ENCODE measurements around the gene ACHE.
A peak's percentile ranks its signal among the peaks of the same experiment; 100 is the strongest.
"Not testable (repeated sequence)": the region's sequence is repeated elsewhere in the genome, so short reads cannot be mapped to it uniquely, and the experiment has no call there.

Gene ACHE

GRCh38 chr7:100861616-100861985 lies 34.1 kb downstream of the ACHE start:
- DNase-seq (ENCODE audit: low read depth) = no peak

- DNase-seq (ENCODE audit: low read depth) = no peak
These were observed 34.7 kb downstream of the ACHE start for GRCh38 chr7:100860702-100861615.

GRCh38 chr7:100859856-100860255 lies 35.8 kb downstream of the ACHE start:
- DNase-seq (ENCODE audit: low read depth) = no peak

- DNase-seq (ENCODE audit: low read depth) = no peak
These were observed 38.8 kb downstream of the ACHE start for GRCh38 chr7:100856871-100857282.

DNA sequence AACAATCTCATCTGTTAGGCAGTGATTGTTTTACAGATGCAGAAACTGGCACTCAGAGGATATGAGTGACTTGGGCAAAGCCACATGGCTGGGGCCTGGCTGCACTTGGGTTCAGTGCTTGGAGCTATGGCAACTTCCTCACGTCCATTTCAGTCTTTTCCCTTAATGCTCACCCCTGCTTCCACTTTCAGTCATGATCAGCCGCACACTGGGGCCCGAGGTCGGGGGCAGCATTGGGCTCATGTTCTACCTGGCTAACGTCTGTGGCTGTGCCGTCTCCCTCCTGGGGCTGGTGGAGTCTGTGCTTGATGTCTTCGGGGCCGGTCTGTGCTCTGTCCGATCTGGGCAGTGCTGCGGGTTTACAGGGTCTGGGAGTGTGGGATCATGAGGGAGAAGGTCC lies 40.2 kb downstream of the ACHE start:
- DNase-seq (ENCODE audit: low read depth) = no peak

DNA sequence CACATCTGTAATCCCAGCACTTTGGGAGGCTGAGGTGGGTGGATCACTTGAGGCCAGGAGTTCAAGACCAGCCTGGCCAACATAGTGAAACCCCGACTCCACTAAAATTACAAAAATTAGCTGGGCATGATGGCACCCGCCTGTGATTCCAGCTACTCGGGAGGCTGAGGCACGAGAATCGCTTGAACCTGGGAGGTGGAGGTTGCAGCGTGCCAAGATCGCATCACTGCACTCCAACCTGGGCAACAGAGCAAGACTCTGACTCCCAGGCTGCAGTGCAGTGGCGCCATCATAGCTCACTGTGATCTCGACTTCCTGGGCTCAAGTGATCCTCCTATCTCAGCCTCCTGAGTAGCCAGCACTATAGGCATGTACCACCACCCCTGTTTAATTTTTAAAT lies 40.8 kb downstream of the ACHE start:
- not testable (repeated sequence) for DNase-seq (ENCODE audit: low read depth)

- no peak for DNase-seq (ENCODE audit: low read depth)
These were observed 41.4 kb downstream of the ACHE start for GRCh38 chr7:100854146-100854895.

DNA sequence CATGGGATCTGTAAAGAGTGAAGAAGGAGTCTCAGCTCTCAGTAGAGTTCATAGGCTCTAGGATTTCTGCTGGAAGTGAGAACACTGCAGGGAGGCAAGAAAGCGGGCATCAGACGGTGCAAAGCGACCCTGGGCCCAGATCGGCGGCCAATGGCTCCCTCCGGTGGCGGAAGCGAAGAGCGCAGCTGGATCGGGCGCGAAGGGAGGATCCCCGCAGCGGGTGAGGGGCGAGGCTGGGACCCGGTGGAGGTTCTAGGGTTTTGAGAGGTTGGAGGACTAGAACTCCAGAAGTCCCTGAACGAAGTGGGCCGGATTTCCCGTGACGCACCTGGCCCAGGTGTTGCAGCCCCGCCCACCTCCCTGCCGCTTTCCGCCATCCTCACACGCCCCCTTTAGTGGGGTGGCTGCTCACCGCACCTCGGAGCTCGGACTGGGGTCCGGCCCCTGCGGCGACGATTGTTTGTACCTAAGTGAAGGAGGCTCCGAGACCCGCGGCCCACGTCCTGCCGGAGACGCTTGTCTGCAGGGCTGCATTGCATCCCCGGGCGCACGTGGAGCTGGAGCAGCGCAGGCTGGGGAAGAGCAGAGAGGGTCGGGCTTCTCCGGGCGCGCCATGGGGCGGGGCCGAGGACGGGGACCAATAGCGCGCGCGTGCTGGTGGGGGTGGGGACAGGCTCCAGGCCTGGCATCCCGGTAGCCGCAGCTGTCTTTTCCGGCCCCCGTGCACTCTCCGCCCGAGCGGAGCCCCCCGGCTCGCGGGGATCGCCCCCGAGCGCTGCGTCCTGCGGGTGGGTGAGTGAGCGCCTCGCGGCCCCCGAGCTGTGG lies 43.4 kb downstream of the ACHE start, which contains the start of gene SLC12A9:
SLC12A9 (plus strand) TSS at position 666 of the 825 bp plus-strand sequence. CDS start 1,485 bp downstream, outside the sequence.
- DNase-seq (ENCODE audit: low read depth) = peak; percentile 74

DNA sequence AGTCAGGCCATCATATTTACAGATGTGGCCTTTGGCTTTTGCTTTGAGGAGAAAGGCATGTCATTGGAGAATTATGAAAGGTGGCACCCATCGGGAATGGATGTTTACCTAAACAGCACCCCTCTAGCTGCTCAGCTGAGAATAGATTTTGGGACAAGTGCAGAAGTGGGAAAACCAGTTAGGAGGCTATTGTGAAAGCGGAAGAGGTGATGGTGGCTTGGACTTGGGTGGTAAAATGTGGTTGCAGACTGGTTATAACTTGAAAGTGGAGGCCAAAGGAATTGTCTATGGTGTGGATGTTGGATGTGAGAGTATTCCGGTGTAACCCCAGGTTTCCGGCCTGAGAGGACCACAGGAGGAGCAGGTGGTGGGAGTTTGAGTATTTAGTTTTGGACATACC lies 48.3 kb downstream of the ACHE start:
- no peak for DNase-seq (ENCODE audit: low read depth)

DNA sequence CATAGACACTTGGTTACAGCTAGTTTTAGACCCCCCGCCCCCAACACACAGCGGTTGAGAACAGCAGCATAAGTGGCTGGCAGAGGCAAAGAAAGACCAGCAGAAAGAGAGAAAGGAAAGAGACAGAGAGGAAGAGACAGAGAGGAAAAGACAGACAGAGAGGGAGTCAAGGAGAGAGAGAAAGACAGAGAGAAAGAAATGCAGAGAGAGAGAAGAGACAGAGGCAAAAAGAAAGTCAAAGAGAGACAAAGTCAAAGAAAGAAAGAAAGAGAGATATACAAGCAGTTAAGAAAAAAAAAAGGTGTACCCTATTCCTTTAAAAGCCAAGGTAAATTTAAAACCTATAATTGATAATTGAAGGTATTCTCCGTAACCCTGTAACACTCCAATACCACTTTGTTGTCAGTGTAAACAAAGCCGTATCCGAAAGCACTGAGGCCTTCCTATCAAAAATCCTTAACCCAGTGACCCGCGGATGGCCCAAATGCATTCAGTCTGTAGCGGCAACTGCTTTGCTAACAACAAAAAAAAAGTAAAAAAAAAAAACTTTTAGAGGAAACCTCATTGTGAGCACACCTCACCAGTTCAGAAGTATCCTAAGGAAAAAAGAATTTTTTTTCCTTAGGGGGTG lies 55.1 kb downstream of the ACHE start:
- no peak for DNase-seq (ENCODE audit: low read depth)
